ENCODE measurements around the gene FOXG1. TPM values are rescaled to one million over a fixed set of nuclear protein-coding genes. Genes with fewer than 3 reads are reported as not detected.
A peak's percentile ranks its signal among the peaks of the same experiment; 100 is the strongest.

FOXG1 gene
- polyA plus RNA-seq, 2 of the 4 experiments (the other 2 are of a cell fraction), result 0.01 to 0.10 TPM

GRCh38 chr14:28755198-28755815 is 11.3 kb upstream of the FOXG1 start (continued):
- TF ChIP-seq REST (IDR thresholded peaks at IDR 0.05), result no peak
- no peak for TF ChIP-seq RARB (CRISPR knock-in tag; IDR thresholded peaks at IDR 0.05)
- TF ChIP-seq CBX2 (IDR thresholded peaks at IDR 0.05; ENCODE audit: borderline replicate concordance, low read depth), result no peak

- ATAC-seq (no peak), DNase-seq (ENCODE audit: low read depth in 1 of 2, low spot score in 1 of 2) (no peak), FAIRE-seq (no peak)
- H3K4me1 ChIP-seq, result no peaks in the 10 kb centered on the region
- TF ChIP-seq RFX5 (IDR thresholded peaks at IDR 0.05) (no peak), CTCF (IDR thresholded peaks at IDR 0.05) (no peak), FOXS1 (CRISPR knock-in tag; IDR thresholded peaks at IDR 0.05) (no peak)
- no peaks in the 10 kb centered on the region for H3K9me3 ChIP-seq
- H3K27ac ChIP-seq, result no peak overlapping the region
- ChIA-PET POLR2A (no interaction called here), CTCF (interaction anchor here (0.6 to 3.2 kb wide), 11 partner anchors 9 to 1515 kb away, joined by 3 to 17 read pairs (median 5); partner anchors contain the start of gene FOXG1)
- 41% methylated on average over 3 of the region's 3 CpGs for WGBS (ENCODE audit: missing lambda C conversion rate)
- H3K4me2 ChIP-seq, result no peak overlapping the region
- no peak overlapping the region for H3K4me3 ChIP-seq
Measured at GRCh38 chr14:28755884-28756268, 10.7 kb upstream of the FOXG1 start.

- TF ChIP-seq ZC3H11A (IDR thresholded peaks at IDR 0.05) (no peak), KDM5A (IDR thresholded peaks at IDR 0.05) (no peak), USF2 (IDR thresholded peaks at IDR 0.05) (no peak), RAD21 (conservative IDR thresholded peaks at IDR 0.05 in 1 of 2, IDR thresholded peaks at IDR 0.05 in 1 of 2) (no peak), BCL3 (IDR thresholded peaks at IDR 0.05) (no peak), POLR2AphosphoS2 (conservative IDR thresholded peaks at IDR 0.05; ENCODE audit: low read length) (no peak), E2F6 (IDR thresholded peaks at IDR 0.05; ENCODE audit: borderline replicate concordance, low read depth) (no peak), EP300 (IDR thresholded peaks at IDR 0.05) (no peak), HES2 (IDR thresholded peaks at IDR 0.05) (no peak), CHD4 (IDR thresholded peaks at IDR 0.05; ENCODE audit: borderline replicate concordance) (no peak), SMC3 (IDR thresholded peaks at IDR 0.05) (no peak), CBX8 (IDR thresholded peaks at IDR 0.05) (no peak), HMGXB4 (CRISPR knock-in tag; IDR thresholded peaks at IDR 0.05; ENCODE audit: borderline replicate concordance) (no peak)
- Histone ChIP-seq H3K4me2 (peak overlapping the region; percentile 62), H3K27ac (no peak overlapping the region), H3K9me3 (no peaks in the 10 kb centered on the region), H3K4me1 (no peaks in the 10 kb centered on the region), H3K4me3 (no peak overlapping the region)
- ATAC-seq (no peak), FAIRE-seq (no peak), DNase-seq (ENCODE audit: low read depth in 1 of 2, low spot score in 1 of 2) (no peak)
- CTCF ChIA-PET, result interaction anchor here (0.6 to 3.2 kb wide), 14 partner anchors 8 to 1514 kb away, joined by 3 to 17 read pairs (median 5); no protein-coding TSS in a partner anchor
- WGBS (ENCODE audit: missing lambda C conversion rate), result 46% methylated on average over 18 of the region's 18 CpGs
- POLR2A ChIA-PET, result no interaction called here
Measured at GRCh38 chr14:28756269-28756883, 10.2 kb upstream of the FOXG1 start.
